Mucosa of gallbladder (tissue), 1 donor: ENCODE results near the gene SPOP. TPM values are rescaled to one million over a fixed set of nuclear protein-coding genes. Genes with fewer than 3 reads are reported as not detected.
"Not testable (repeated sequence)": the region's sequence is repeated elsewhere in the genome, so short reads cannot be mapped to it uniquely, and the experiment has no call there.

Experiments
- DNase-seq: peaks from one replicate; pipeline ENCODE4 v3.0.0-alpha.2; 2020; ENCODE audit warnings: low spot score
- total RNA-seq: library from RNA; stranded (reverse); gene quantifications from one replicate; pipeline ENCODE4 v1.2.1, GENCODE V29; 2021
- donor health status: DM: no; HTN: no; CAD: no.

SPOP gene
- total RNA-seq, 1 donor from 2014 or later, result 78.3 TPM

DNA sequence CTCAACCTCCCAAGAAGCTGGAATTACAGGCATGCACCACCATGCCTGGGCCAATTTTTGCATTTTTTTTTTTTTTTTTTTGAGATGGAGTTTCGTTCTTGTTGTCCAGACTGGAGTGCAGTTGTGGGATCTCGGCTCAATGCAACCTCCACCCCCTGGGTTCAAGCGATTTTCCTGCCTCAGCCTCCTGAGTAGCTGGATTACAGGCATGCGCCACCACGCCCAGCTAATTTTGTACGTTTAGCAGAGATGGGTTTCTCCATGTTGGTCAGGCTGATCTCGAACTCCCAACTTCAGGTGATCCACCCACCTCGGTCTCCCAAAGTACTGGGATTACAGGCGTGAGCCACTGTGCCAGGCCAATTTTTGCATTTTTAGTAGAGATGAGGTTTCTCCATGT is 127.1 kb downstream of the SPOP start:
- DNase-seq, result not testable (repeated sequence)

- no peak for DNase-seq
These were observed 127.9 kb downstream of the SPOP start for GRCh38 chr17:49549691-49550678.

- no peak for DNase-seq
These were observed 128.6 kb downstream of the SPOP start for GRCh38 chr17:49549311-49549605.

Other genes with a start within 250 kb of the SPOP start
- 10.3 TPM for gene NGFR, start 182.8 kb downstream of the SPOP start, total RNA-seq
- 2.9 TPM for gene NXPH3, start 102.2 kb downstream of the SPOP start, total RNA-seq
- 35.3 TPM for gene SLC35B1, start 29.9 kb upstream of the SPOP start, total RNA-seq
- gene FAM117A, start 86.0 kb upstream of the SPOP start, total RNA-seq, result 14.2 TPM
- gene KAT7, start 110.6 kb upstream of the SPOP start, total RNA-seq, result 63.8 TPM
- gene TAC4, start 170.0 kb upstream of the SPOP start, total RNA-seq, result not detected